HUES64 (cell line): ENCODE measurements around the gene NFKB2.

Experiments used
- H3K27ac ChIP-seq: 2 replicates; pipeline ENCODE4 v1.7.0; 2013; ENCODE audit warnings: low read depth, low read length, inconsistent platforms
- H3K27me3 ChIP-seq: 2 replicates; pipeline ENCODE4 v1.6.1; 2013; ENCODE audit warnings: mild to moderate bottlenecking, low read length; ENCODE audit not compliant: insufficient read depth
- H3K36me3 ChIP-seq: 2 replicates; pipeline ENCODE4 v1.6.1; 2013; ENCODE audit warnings: mild to moderate bottlenecking, low read length; ENCODE audit not compliant: insufficient read depth
- H3K4me1 ChIP-seq: 2 replicates; pipeline ENCODE4 v1.6.1; 2013; ENCODE audit warnings: mild to moderate bottlenecking, low read length, moderate library complexity; ENCODE audit not compliant: insufficient read depth
- H3K4me3 ChIP-seq: 2 replicates; pipeline ENCODE4 v1.5.1; 2013; ENCODE audit warnings: mild to moderate bottlenecking, low read length, moderate library complexity
- H3K9ac ChIP-seq: 2 replicates; pipeline ENCODE4 v1.6.1; 2013; ENCODE audit warnings: mild to moderate bottlenecking, low read depth, low read length
- H3K9me3 ChIP-seq: 2 replicates; pipeline ENCODE4 v1.6.1; 2013; ENCODE audit warnings: low read depth, low read length; ENCODE audit not compliant: insufficient read depth
- WGBS: fragments of 150-250, 120-280 bp; methylation state at CpG from one replicate; pipeline ENCODE4 v1.1.7; 2013; ENCODE audit warnings: missing lambda C conversion rate; 5-methylcytosine and 5-hydroxymethylcytosine counted together

The NFKB2 gene

GRCh38 chr10:102394801-102395399 lies 605 bp upstream of the NFKB2 start:
- Histone ChIP-seq H3K27ac (no peak overlapping the region), H3K4me3 (peak overlapping the region; percentile 74), H3K36me3 (0 out of 2 replicates have a peak, but pooled peaks cover 4% of the 10 kb centered on the region), H3K9me3 (no peaks in the 10 kb centered on the region), H3K4me1 (peaks cover 17% of the 10 kb centered on the region; the same call in 1 of the 2 replicates), H3K9ac (no peak overlapping the region; the same call in 1 of the 2 replicates), H3K27me3 (peaks cover 43% of the 10 kb centered on the region)
- WGBS, result 1% methylated on average over 33 of the region's 35 CpGs

GRCh38 chr10:102396317-102396650 lies 779 bp downstream of the NFKB2 start:
- H3K27ac ChIP-seq, result no peak overlapping the region
- peaks cover 17% of the 10 kb centered on the region; the same call in 1 of the 2 replicates for H3K4me1 ChIP-seq
- peaks cover 7% of the 10 kb centered on the region for H3K36me3 ChIP-seq
- H3K27me3 ChIP-seq, result peaks cover 38% of the 10 kb centered on the region
- peak overlapping the region; percentile 65; the same call in 1 of the 2 replicates for H3K9ac ChIP-seq
- H3K9me3 ChIP-seq, result no peaks in the 10 kb centered on the region
- 61% methylated on average over 4 of the region's 4 CpGs for WGBS
- H3K4me3 ChIP-seq, result peak overlapping the region; percentile 74

GRCh38 chr10:102396730-102397151 lies 1.2 kb downstream of the NFKB2 start:
- H3K36me3 ChIP-seq, result peaks cover 11% of the 10 kb centered on the region
- peaks cover 17% of the 10 kb centered on the region; the same call in 1 of the 2 replicates for H3K4me1 ChIP-seq
- no peaks in the 10 kb centered on the region for H3K9me3 ChIP-seq
- H3K27ac ChIP-seq, result no peak overlapping the region
- 93% methylated on average over 12 of the region's 12 CpGs for WGBS
- no peak overlapping the region for H3K9ac ChIP-seq
- peaks cover 38% of the 10 kb centered on the region for H3K27me3 ChIP-seq
- peak overlapping the region; percentile 74; the same call in 1 of the 2 replicates for H3K4me3 ChIP-seq

GRCh38 chr10:102397222-102398171 lies 2.0 kb downstream of the NFKB2 start:
- no peak overlapping the region for H3K27ac ChIP-seq
- peaks cover 32% of the 10 kb centered on the region for H3K27me3 ChIP-seq
- H3K9me3 ChIP-seq, result no peaks in the 10 kb centered on the region
- 94% methylated on average over 14 of the region's 14 CpGs for WGBS
- no peak overlapping the region for H3K4me3 ChIP-seq
- no peak overlapping the region for H3K9ac ChIP-seq
- H3K36me3 ChIP-seq, result peaks cover 14% of the 10 kb centered on the region
- H3K4me1 ChIP-seq, result peaks cover 12% of the 10 kb centered on the region; the same call in 1 of the 2 replicates

- Histone ChIP-seq H3K4me1 (peaks cover 10% of the 10 kb centered on the region; the same call in 1 of the 2 replicates), H3K9ac (no peak overlapping the region), H3K27ac (no peak overlapping the region), H3K36me3 (peaks cover 16% of the 10 kb centered on the region), H3K4me3 (peak overlapping the region; percentile 55; the same call in 1 of the 2 replicates), H3K27me3 (peaks cover 23% of the 10 kb centered on the region), H3K9me3 (no peaks in the 10 kb centered on the region)
- WGBS, result 93% methylated on average over 21 of the region's 21 CpGs
Measured at GRCh38 chr10:102398172-102399020, 2.9 kb downstream of the NFKB2 start.

- Histone ChIP-seq H3K36me3 (peaks cover 16% of the 10 kb centered on the region), H3K27ac (peak overlapping the region; percentile 7; the same call in 1 of the 2 replicates), H3K4me3 (peak overlapping the region; percentile 55), H3K9me3 (no peaks in the 10 kb centered on the region), H3K27me3 (peaks cover 16% of the 10 kb centered on the region), H3K4me1 (peaks cover 10% of the 10 kb centered on the region; the same call in 1 of the 2 replicates), H3K9ac (peak overlapping the region; percentile 36; the same call in 1 of the 2 replicates)
- WGBS, result 8% methylated on average over 72 of the region's 72 CpGs
Measured at GRCh38 chr10:102399217-102400021, 3.9 kb downstream of the NFKB2 start.

- H3K36me3 ChIP-seq, result peaks cover 16% of the 10 kb centered on the region
- H3K9me3 ChIP-seq, result no peaks in the 10 kb centered on the region
- peaks cover 10% of the 10 kb centered on the region; the same call in 1 of the 2 replicates for H3K4me1 ChIP-seq
- H3K9ac ChIP-seq, result no peak overlapping the region
- peak overlapping the region; percentile 55; the same call in 1 of the 2 replicates for H3K4me3 ChIP-seq
- 94% methylated on average over 17 of the region's 17 CpGs for WGBS
- H3K27me3 ChIP-seq, result peaks cover 10% of the 10 kb centered on the region
- no peak overlapping the region for H3K27ac ChIP-seq
Measured at GRCh38 chr10:102400076-102400475, 4.6 kb downstream of the NFKB2 start.

GRCh38 chr10:102400598-102401341 lies 5.3 kb downstream of the NFKB2 start:
- no peak overlapping the region for H3K4me3 ChIP-seq
- H3K27ac ChIP-seq, result no peak overlapping the region
- H3K9me3 ChIP-seq, result no peaks in the 10 kb centered on the region
- H3K36me3 ChIP-seq, result peaks cover 16% of the 10 kb centered on the region
- H3K27me3 ChIP-seq, result peaks cover 7% of the 10 kb centered on the region; the same call in 1 of the 2 replicates
- H3K9ac ChIP-seq, result no peak overlapping the region
- WGBS, result 91% methylated on average over 22 of the region's 22 CpGs
- H3K4me1 ChIP-seq, result peaks cover 10% of the 10 kb centered on the region; the same call in 1 of the 2 replicates

- WGBS, result 88% methylated on average over 8 of the region's 8 CpGs
- Histone ChIP-seq H3K4me3 (no peak overlapping the region), H3K27me3 (peaks cover 9% of the 10 kb centered on the region), H3K36me3 (peaks cover 16% of the 10 kb centered on the region), H3K9ac (no peak overlapping the region), H3K27ac (no peak overlapping the region), H3K4me1 (peaks cover 6% of the 10 kb centered on the region; the same call in 1 of the 2 replicates), H3K9me3 (no peaks in the 10 kb centered on the region)
Measured at GRCh38 chr10:102401342-102401654, 5.8 kb downstream of the NFKB2 start.
